ENCODE measurements around the gene CYLD.

The CYLD gene

DNA sequence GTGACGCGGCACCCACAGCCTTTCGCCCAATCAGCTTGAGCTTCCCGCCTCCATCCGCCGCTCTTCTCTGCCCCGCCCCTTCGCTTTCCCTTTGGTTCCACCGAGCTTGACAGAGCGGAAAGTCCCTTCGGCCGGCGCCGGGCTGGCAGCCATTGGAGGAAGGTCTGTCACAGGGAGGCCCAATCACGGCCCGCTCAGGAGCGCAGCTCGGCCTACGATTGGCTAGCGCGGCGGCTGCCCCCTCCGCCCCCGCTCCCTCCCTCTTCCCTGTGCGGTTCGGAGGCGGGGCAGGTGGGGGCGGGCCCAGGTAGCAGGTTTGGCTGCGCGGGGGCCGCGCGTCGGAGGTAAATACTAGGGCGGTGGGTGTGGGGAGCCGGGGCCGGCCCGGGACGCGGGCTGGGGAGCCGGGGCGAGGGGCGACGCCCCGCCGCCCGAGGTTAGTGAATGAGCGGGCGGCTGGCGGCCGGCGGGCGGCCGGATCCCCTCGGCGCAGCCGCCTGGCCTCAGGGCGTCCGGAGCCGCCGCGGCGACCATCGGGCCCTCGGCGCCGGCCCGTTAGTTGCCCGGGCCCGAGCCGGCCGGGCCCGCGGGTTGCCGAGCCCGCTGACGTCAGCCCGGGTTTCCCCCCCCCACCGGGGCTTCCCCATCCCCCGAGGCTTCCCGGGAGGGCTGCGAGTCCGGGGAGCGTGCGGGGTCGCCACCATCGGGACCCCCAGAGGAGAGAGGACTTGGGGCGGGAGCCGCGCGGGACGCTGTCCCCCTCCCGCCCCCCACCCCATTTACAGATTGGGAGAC, at the start of gene CYLD:
Gene CYLD, plus strand, starts transcription at position 306 of the 795 bp plus-strand sequence. CDS start 7,613 bp downstream, outside the sequence.
- DNase-seq: peak; percentile 100

GRCh38 chr16:50692644-50692998, 49.3 kb upstream of the CYLD start:
- no peak for DNase-seq

- no peak for DNase-seq
Observed at GRCh38 chr16:50692999-50693781, 48.7 kb upstream of the CYLD start, which contains the start of gene NOD2. NOD2 (plus strand) TSS chr16:50693606; CDS start chr16:50699496, 5,890 bp downstream.

DNA sequence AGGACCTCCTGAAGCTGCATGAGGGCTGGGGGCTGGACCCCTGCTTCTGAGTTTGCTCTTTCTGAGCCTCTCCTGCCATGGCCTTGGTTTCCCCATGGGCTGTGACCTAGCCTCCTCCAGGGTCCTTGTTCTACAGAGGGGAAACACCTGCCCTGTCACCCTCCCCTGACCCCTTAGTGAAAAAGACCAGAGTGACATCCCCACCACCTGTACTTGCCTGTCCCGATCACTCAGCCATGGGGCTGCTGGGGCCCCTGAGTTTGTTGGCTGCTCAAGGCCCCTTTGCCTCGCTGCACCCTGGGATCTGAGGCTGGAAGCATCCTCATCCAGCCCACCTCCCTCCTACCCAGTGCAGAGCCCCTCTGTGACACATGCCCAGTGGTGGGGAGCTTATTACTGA, 47.7 kb upstream of the CYLD start:
- DNase-seq: no peak

DNA sequence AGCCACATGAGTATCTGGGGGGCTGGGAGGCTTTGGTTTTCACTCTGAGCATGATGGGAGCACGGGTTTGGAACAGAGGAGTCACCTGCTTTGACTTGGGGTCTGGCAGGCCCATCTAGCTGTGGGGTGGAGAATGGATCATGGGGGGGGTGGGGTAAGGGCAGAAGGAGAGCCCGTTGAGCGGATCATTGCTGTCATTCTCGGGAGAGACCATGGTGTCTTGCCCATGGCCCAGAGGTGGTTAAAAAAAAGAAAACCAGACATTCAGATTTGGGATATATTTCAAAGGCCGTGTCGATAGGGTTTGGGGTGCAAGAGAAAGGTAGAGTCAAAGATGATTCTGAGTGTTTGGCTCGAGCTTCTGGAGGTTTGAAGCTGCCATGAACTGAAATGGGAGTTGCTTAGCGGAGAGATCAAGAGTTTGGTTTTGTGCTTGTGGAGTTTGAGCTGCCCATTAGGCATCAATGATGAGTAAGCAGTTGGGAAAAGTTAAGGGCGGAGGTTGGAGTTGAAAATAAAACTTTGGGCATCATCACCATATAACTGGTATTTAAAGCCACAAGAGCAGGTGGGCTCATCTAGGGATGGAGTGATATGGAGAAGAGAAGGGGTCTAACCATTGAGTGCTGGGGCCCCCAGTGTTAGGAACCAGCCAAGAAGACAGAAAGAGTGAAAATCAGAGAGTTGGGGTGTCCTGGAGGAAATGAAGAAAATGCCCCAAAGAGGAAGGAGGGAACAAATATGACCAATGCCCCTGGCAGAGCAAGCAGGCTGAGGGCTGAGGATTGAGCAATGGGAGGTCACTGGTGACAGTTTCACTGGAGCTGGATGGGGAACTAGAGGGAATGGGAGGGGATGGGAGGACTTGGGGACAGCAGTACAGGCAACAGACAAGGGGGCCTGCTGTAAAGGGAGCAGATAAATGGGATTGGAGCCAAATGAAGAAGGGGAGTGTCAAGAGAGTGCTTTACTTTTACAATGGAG, 46.6 kb upstream of the CYLD start:
- no peak for DNase-seq

DNA sequence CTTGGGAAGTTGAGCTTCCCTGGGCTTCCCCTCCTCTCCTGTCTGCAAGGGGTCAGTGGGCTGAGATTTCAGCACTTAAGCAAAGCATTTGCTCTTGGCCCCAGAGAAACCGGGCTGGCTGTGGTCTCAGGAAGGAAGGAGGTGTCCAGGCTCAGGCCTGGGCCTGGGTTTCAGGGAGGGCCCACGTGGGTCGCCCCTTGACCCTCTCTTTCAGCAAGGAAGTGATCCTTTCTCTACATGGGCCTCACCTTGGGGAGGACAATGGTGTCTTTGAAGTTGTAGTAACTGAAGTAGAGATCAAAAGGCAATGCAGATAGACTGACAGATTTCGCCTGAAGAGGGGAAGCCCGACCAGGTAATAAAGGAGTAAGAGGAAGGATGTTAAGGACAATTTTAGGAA, 45.8 kb upstream of the CYLD start:
- no peak for DNase-seq

- DNase-seq: no peak
Observed at GRCh38 chr16:50696575-50697420, 45.1 kb upstream of the CYLD start.

DNA sequence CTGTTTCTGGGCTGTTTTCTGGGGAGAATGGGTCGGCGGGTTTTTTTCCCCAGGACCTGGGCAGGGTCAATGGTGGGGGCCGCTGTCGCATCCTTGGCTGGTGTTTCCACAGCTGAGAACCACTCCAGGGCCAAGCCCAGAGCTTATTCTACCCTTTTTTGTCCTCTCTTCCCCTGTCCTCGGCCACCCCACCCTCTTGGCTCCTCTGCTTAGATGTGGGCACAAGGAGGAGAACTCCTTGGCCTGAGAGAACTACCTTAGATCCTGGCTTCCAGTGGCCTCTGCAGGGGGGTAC, 44.5 kb upstream of the CYLD start:
- no peak for DNase-seq

GRCh38 chr16:50697881-50698767, 43.8 kb upstream of the CYLD start:
- DNase-seq: no peak

DNA sequence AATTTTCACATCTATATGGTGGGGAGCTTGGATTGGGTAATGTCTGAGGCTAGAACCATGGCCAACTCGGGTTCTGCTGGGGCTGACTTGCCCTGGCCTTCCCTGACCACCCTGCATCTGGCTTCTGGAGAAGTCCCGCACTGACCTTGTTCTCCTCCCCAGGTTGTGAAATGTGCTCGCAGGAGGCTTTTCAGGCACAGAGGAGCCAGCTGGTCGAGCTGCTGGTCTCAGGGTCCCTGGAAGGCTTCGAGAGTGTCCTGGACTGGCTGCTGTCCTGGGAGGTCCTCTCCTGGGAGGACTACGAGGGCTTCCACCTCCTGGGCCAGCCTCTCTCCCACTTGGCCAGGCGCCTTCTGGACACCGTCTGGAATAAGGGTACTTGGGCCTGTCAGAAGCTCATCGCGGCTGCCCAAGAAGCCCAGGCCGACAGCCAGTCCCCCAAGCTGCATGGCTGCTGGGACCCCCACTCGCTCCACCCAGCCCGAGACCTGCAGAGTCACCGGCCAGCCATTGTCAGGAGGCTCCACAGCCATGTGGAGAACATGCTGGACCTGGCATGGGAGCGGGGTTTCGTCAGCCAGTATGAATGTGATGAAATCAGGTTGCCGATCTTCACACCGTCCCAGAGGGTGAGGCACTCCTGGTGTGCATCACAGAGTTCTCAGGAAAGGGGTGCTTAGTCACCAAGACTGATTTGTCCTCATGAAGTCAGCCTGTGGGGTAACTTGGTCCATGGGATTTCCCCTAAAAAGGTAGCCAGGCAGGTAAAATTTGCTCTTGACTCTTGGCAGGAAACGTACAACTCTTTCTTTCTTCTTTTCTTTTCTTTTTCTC, 42.3 kb upstream of the CYLD start:
- peak; percentile 6 for DNase-seq

DNA sequence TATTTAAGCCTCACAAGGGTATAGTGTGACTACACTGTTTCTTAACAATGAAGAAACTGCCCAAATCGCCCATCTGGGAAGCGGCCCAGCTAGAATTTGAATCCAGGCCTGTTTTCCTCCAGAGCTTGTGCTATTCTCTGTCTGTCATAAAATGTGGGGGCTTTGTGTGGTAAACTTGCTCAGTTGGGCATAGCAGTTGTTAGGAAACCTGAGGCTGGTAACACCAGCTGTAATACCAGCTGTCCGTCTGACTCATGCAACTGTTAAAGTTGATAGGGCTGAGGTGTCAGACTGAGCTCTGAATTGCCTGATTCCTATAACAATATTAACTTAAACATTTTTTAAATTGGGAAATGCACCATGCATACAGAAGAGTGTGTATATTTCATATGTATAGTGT, 39.2 kb upstream of the CYLD start:
- no peak for DNase-seq

GRCh38 chr16:50704245-50704644, 37.6 kb upstream of the CYLD start:
- no peak for DNase-seq

DNA sequence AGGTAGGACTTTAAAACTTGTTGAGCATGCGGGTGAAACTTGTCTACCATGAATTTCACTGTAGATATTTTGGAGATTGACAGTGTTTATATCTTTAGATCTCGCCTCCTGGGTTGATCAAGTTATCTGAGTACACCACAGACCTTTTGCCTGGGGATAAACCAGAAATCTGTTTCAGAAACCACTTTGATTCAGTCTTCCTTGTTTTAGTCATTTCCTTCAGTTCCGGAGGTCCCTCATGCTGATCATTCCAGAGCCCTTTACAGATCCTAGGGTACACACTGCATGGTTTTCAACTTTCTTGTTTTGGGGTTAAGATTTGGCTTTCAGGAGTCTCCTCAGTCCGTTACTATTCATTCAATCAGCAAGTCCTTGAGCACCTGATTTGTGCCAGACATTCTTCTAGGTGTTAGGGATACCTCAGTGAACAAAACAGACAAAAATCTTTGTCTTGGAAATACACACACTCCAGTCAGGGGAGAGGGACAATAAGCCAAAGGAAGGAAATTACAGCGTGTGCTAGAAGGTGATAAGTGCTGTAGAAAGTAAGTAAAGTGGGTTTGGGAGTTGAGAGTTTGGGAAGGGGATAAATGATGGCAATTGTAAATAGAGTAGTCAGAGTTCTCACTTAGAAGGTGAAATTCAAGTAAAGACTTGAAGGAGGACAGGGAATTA, 36.3 kb upstream of the CYLD start:
- DNase-seq: no peak

DNA sequence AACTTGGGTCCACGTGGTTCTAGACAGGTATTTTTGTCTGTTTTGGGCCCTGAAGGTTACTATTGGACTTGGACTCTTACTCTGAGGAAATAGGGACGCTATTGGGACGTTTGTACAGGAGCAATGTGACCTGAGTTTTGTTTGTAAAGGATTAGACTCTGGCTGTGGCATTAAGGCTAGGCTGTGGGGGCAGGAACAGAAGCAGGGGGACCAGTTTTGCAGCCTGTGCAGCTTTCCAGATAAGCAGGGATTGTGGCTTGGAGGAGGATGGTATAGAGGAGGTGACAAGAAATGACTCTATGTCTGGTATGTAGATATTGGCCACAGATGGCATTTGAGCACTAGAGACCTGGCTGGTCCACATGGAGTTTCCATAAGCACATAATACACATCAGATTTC, 35.6 kb upstream of the CYLD start:
- no peak for DNase-seq

- no peak for DNase-seq
Observed at GRCh38 chr16:50708373-50709060, 33.4 kb upstream of the CYLD start.

DNA sequence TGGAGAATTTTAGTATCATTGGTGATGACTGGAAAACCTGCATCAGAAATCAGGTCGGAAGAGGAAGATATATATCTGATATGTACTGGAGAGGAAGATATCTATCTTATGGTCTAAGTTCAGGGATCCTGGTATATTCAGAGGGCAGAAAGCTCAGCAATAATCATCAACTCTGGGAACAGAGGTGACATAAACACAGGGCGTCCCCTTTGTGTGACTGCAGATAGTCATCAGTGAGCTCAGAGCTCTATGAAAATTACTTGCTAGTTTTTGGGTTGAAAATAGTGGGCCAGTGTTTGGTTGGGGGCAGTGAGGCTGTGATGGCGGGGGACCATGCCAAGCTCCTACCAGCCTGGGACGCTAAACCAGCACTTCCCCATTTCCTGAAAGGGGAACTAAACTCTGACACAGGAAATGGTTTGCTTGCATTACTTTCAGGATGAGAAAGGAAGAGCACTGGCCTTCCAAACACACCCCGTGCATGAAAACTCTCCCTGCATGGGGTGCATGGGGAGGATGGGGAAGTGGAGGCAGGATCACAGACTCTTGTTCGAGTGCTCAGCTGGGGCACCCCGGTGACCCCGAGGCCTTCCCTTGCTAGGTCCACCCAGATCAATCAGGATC, 32.7 kb upstream of the CYLD start:
- no peak for DNase-seq

DNA sequence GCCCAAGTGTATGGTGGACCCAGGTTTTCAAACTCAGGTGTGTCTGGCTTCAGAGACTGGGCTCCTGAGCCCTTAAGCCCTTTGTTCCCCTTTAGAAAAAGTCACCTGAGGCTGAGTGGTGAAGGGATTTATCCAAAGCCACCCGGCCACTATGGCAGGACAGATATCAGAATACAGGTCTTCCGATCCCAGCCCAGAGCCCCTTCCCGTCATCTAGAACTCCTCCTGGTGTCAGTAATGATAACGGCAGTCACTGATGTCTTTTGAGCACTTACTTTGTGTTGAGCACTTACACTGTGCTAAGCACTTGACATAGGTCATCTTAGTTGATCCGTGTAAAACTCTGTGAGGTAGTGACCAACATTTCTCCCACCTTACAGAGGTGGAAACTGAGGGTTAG, 31.9 kb upstream of the CYLD start:
- no peak for DNase-seq

DNA sequence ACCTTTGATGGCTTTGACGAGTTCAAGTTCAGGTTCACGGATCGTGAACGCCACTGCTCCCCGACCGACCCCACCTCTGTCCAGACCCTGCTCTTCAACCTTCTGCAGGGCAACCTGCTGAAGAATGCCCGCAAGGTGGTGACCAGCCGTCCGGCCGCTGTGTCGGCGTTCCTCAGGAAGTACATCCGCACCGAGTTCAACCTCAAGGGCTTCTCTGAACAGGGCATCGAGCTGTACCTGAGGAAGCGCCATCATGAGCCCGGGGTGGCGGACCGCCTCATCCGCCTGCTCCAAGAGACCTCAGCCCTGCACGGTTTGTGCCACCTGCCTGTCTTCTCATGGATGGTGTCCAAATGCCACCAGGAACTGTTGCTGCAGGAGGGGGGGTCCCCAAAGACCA, 30.8 kb upstream of the CYLD start:
- DNase-seq: no peak
